ENCODE data around the gene MIGA1. TPM values are rescaled to one million over a fixed set of nuclear protein-coding genes. Genes with fewer than 3 reads are reported as not detected.
"Not testable (repeated sequence)": the region's sequence is repeated elsewhere in the genome, so short reads cannot be mapped to it uniquely, and the experiment has no call there.

The MIGA1 gene
- total RNA-seq, 1 donor from 2014 or later = 8.6 TPM

GRCh38 chr1:77905603-77906002 lies 126.2 kb downstream of the MIGA1 start:
- intact Hi-C loops (cut with micrococcal nuclease) = no loop called here

- intact Hi-C loops (cut with micrococcal nuclease) = no loop called here
Observed at GRCh38 chr1:77906019-77906545, 126.6 kb downstream of the MIGA1 start.

GRCh38 chr1:77906624-77907023 lies 127.2 kb downstream of the MIGA1 start:
- intact Hi-C loops (cut with micrococcal nuclease) = no loop called here

GRCh38 chr1:77910116-77910515 lies 130.7 kb downstream of the MIGA1 start:
- intact Hi-C loops (cut with micrococcal nuclease) = no loop called here

GRCh38 chr1:77918918-77919317 lies 139.5 kb downstream of the MIGA1 start:
- intact Hi-C loops (cut with micrococcal nuclease) = not testable (repeated sequence)

GRCh38 chr1:77925518-77925917 lies 146.1 kb downstream of the MIGA1 start:
- intact Hi-C loops (cut with micrococcal nuclease) = no loop called here

GRCh38 chr1:77925956-77926355 lies 146.5 kb downstream of the MIGA1 start:
- intact Hi-C loops (cut with micrococcal nuclease) = no loop called here

- intact Hi-C loops (cut with micrococcal nuclease) = no loop called here
Observed at GRCh38 chr1:77926561-77927357, 147.3 kb downstream of the MIGA1 start.

- intact Hi-C loops (cut with micrococcal nuclease) = no loop called here
Observed at GRCh38 chr1:77927414-77927813, 148.0 kb downstream of the MIGA1 start.

Other genes starting within 250 kb of the MIGA1 start
- 38.0 and 39.8 TPM in 2 replicates for gene ZZZ3, start 97.0 kb upstream of the MIGA1 start, total RNA-seq
- 47.6 and 52.3 TPM in 2 replicates for gene USP33, start 19.8 kb upstream of the MIGA1 start, total RNA-seq
- gene NEXN, start 109.0 kb downstream of the MIGA1 start, total RNA-seq = 1.7 and 1.9 TPM in 2 replicates
- gene FUBP1, start 199.4 kb downstream of the MIGA1 start, total RNA-seq = 221 and 226 TPM in 2 replicates
- gene DNAJB4, start 225.3 kb downstream of the MIGA1 start, total RNA-seq = 12.0 and 12.7 TPM in 2 replicates